NCI-H510A treated with DMSO at 0.1 percent for 48 hours (cell line): ENCODE results near the gene FXYD6.
A peak's percentile ranks its signal among the peaks of the same experiment; 100 is the strongest.

ENCODE experiments used
- DNase-seq: peaks from one replicate; lab custom pipeline; 2025; lab: John Stamatoyannopoulos, UW

FXYD6 gene

DNA sequence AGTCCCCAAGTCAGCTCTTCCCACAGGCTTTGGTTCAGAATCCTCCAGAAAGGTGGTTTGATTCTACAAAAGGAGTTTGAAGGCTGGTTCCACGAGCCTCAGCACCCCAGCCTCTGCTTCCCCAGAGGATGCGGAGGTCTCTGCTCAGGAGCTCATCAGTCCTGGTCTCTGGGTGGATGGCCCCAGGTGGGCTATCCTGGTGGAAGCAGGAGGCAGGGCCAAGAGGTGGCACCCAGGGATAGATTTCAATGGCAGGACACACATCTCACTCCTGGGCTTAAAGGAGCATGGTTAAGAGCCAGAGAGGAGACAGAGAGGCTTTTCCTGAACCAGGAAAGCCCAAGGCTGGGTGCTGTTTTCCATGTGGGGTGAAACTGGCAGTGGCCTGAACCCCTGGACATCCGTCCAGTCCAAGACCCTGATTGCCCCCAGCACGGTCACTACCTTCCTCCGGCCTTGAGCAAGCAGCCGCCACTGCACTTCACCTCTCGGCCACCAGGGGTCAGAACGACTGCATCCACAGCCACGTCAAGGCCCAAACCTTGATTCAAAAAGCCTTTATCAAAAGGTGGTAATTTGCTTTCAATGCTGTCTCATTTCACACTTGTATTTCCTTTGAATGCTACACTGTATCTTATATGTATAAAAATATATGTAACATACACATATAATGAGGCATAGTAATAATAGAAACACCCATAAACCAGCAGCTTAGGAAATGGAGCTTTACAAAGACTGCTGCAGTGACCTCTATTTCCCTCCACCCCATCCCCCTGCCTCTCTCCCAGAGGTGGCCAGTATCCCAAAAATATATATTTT, 32.6 kb downstream of the FXYD6 start:
- peak; percentile 74 for DNase-seq

DNA sequence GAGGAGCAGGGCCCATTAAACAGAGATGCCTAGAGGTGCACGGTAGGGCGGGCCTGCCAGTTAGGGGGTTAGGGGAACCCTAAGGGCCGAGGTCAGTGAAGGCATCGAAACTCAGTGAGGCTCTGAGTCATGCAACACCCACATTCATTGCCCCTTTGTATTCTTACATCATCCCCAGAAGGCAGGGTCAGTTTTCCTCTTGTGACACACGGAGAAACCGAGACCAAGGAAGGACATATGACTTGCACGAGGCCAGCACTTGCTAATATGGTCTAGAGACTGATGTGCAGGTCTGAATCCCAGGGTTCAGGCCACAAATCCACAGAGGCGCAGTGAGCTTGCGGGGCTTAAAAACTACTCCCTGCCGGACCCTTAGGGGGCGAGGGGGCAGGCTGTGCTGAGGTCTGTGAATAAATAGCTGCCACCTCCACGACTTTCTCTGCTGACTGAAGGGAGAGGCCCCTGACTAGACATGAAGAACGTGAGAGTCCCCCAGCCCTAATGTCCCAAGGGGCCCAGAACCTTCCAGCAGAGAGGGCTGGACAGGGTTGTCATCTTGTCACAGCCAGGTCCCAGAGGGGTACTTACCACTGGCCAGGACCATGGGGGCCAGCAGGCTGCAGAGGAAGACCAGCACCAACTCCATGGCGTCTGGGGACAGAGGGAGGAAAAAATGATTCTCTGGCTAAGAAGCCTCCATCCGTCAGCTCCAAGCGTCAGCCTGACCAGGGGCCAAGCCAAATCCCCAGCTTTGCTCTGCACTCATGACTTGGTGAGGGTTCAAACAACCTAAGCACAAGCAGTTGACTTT, 34.1 kb downstream of the FXYD6 start:
- no peak for DNase-seq

- no peak for DNase-seq
Observed at GRCh38 chr11:117841551-117842031, 34.9 kb downstream of the FXYD6 start.

- DNase-seq: no peak
Observed at GRCh38 chr11:117840881-117841550, 35.4 kb downstream of the FXYD6 start.

- no peak for DNase-seq
Observed at GRCh38 chr11:117839936-117840813, 36.3 kb downstream of the FXYD6 start.

- DNase-seq: no peak
Observed at GRCh38 chr11:117839380-117839881, 37.0 kb downstream of the FXYD6 start.

DNA sequence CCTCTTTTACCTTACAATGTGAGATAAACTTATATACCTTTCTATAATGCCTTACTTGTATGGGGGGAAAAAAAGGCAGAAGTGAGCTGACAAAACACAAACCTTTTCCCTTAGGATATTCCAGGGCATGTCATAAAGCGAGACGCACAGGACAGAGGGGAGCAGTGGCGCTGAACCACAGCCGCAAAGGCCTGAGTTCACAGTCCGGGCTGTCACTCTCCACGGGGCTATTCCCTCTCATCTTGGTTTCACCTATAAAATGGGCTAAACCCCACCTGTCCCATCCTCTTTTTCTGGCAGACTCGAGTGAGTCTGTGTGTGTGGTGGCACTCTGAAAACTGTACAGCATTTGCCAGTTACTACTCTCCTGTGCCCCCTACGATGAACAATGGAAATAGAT, 37.6 kb downstream of the FXYD6 start:
- DNase-seq: no peak

DNA sequence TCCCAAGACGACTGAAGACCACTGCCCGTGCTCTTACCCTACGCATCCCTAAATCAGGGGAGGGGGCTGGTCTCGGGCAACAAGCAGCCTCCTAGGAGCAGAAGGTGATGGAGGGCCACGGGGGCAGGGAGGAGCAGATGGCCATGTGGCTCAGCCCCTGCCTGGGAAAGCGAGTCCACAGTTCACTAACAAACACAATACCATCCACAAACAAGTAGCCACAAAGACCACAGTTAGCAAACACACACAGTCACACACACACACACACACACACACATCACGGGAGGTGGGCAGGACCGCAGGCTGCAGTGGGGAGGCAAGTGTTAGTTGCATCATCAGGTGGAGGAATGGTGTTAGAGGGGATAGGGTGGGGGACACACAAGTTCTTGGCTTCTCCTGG, 38.7 kb downstream of the FXYD6 start:
- no peak for DNase-seq

- no peak for DNase-seq
Observed at GRCh38 chr11:117837070-117837776, 39.2 kb downstream of the FXYD6 start.

DNA sequence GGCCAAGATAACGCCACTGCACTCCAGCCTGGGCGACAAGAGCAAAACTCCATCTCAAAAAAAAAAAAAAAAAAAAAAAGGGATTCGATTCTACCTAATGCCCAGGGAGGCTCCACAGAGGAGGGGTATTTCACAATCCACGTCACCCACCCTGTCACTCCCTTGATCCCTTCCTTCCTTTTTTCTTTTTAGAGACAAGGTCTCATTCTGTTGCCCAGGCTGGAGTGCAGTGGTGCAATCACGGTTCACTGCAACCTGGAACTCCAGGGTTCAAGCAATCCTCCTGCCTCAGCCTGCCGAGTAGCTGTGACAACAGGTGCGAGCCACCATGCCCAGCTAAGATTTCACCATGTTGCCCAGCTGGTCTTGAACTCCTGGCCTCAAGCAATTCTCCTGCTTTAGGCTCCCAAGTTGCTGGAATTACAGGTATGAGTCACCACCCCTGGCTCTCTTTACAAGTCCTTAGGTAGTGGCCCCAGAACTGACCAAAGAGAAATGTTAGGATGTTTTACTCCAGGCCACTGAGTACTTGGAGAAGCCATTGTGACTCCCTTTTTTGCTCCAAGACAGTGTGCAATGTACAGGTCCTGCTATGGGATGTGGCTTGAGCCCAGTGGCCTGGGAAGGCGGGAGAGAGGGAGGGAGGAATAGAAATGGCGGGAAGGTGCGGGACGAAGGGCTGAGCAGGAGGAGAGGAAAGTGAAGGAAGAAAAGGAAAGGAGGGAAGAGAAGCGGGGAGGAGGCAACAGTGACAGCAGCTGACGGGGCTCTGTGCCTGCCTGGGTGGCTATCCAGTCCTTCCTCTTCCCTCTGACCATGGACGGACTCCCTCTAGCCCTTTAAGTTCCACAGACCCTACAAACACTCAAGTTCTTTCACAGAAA, 40.1 kb downstream of the FXYD6 start:
- DNase-seq: no peak

GRCh38 chr11:117835576-117835975, 40.9 kb downstream of the FXYD6 start:
- DNase-seq: no peak

DNA sequence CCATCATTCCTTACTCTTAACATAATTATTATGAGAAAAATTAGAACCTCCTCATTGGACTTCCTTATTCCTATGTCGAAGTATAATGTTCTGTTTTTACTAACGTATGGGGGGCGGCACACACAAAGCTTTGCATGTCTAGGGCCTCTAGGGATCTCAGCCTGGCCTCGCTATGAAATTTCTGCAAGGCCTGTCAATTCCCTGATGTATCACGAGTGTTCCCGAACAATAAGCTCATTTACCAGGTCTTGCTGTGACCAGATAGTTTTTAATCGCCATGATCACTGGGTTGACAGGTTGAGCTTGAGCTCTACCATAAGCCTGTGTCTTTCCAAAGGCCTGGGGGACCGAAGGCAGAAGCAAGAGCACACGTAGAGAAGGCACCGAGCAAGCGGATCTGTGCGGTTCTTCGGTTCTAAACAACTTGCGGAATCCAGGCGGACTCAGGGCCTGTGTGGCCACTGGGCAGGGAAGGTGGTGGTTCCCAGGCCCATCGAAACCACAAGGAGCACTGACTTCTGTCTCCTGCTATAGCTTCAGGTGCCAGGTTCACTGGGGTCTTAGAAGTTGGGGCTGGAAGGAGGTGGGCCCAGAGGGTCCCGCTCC, 41.5 kb downstream of the FXYD6 start:
- no peak for DNase-seq

DNA sequence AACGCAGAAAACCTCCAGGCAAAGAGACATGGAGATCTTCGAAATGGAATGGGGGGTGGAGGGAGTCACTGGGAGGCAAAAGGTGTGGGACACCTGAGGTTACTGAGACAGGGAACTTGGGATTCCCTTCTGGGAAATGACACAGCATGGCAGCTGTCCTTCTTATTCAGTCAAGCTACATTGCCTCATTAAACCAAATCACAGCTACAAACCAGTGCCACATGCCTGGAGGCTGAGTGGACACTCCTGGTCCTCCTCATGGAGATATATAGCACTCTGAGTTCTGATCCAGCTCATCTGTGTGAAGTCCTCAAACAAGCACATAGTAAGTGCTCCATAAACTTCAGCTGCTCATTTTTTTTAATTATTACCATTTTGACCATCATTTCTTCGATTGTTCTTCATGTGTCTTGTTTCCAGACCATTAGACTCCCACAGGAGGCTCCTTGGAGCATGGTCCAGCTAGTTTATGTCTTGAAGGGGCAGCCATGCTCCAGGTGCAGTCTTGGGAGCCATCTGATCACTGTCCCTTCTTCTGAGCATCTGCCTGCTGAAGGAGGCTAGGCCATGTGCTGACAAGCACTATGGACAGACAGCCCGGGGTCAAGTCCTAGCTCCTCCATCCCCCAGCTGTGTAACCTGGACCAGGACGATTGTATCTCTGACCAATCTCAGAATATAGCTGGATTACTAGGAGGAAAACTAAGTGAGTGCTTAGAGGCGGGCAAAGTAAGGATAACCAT, 42.2 kb downstream of the FXYD6 start:
- no peak for DNase-seq

DNA sequence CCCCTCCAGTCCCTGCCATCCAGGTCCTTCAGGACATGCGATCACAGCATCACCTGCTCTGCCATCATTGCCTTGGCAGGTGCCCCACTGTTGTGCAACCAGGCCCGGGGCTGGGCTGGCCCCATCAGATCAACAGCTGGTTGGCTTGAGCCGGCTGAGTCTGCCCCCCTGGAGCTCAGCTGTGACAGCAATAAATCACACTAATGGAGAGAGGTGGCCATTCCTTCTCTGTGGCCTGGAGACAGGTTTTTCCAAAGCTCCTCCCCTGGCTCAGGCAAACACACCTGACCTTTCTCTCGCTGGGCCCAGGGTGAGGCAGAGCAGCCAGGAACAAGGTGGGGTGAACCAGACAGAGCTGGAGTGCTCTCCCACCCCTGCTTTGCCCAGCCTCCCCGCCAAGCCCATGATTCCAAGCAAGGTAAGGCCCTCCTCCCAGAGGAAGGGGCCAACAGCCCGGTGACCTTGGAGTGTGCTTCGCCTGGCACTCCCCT, 43.0 kb downstream of the FXYD6 start:
- DNase-seq: peak; percentile 98

DNA sequence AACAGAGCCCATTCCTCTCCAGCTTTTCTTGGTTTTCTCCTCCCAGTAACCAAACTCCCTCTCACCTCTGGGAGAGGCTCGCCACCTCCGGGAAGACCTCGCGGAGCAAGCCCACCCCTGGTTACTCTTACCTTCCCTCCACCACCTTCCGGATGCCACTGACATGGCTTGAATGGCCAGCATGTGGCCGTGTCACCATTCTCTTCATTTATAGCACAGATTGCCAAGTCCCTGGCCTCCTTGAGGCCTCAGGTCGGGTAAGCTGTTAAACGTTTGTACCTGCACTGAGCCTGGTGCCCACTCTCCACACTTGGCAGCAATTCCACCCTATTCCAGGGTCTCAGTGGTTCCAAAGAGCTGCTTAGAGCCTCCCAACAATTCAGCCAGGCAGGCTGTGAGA, 43.9 kb downstream of the FXYD6 start:
- no peak for DNase-seq

- DNase-seq: no peak
Observed at GRCh38 chr11:117831661-117832415, 44.6 kb downstream of the FXYD6 start.

DNA sequence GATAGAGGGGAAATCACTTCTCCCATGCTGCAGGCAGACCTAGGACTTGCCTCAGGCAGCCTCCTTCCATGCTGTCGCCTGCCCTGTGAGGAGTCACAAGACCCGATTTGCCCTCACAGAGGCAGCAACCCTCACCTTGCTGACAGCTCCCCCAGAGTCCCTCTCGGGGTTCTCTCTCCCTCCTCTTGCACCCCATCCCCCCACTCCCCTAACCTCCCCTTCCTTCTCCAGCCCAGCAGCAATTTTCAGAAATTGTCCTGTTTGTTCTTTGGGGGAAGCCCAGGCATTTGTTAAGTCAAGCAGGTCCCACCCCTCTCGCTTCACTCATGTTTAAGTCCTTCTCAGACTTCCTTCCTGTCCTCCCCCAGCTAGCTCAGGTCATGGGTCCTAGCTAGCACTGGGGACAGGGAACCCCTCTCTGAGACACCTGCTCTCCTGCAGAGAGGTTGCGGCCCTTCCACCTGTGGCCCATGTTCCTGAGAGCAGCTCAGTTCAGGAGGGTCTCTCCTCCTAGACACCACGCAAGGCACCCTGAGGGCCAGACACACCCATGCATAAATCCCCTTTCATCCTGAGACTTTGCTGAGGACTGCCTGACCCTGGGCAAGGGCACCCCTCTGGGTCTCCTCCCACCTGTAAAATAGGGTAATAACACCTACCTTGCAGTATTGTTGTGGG, 45.6 kb downstream of the FXYD6 start:
- no peak for DNase-seq
